ENCODE data around the gene EFCAB10. TPM values are rescaled to one million over a fixed set of nuclear protein-coding genes. Genes with fewer than 3 reads are reported as not detected.

Gene EFCAB10
- total RNA-seq, 1 donor from 2014 or later: 2.5 TPM

DNA sequence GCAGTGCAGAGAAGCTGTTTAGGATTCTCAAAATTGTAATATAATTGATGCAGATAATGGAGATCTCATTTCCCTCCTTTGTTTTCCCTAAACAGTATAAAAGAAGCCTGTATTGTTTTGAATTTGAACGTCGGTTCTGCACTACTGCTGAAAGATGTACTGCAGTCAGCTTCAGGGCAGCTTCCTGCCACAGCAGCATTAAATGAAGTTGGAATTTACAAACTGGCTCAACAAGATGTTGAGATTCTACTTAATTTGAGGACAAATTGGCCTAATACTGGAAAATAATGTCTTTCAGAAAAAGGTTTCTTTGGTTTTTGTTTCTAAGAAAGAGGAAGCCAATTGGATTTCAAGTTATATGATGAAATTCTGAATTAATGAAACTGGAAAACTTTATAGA is 14.3 kb downstream of the EFCAB10 start:
- TF ChIP-seq, protein P1, sequence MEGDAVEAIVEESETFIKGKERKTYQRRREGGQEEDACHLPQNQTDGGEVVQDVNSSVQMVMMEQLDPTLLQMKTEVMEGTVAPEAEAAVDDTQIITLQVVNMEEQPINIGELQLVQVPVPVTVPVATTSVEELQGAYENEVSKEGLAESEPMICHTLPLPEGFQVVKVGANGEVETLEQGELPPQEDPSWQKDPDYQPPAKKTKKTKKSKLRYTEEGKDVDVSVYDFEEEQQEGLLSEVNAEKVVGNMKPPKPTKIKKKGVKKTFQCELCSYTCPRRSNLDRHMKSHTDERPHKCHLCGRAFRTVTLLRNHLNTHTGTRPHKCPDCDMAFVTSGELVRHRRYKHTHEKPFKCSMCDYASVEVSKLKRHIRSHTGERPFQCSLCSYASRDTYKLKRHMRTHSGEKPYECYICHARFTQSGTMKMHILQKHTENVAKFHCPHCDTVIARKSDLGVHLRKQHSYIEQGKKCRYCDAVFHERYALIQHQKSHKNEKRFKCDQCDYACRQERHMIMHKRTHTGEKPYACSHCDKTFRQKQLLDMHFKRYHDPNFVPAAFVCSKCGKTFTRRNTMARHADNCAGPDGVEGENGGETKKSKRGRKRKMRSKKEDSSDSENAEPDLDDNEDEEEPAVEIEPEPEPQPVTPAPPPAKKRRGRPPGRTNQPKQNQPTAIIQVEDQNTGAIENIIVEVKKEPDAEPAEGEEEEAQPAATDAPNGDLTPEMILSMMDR (IDR thresholded peaks at IDR 0.05; ENCODE audit: insufficient read depth, low read length, poor library complexity, severe bottlenecking): no peak
- no peak for DNase-seq (ENCODE audit: low read depth)
- Histone ChIP-seq H3K4me3 (ENCODE audit: low read depth, low read length) (no peak overlapping the region), H3K36me3 (ENCODE audit: control insufficient read depth, insufficient read depth, low read length) (no peaks in the 10 kb centered on the region), H3K27me3 (ENCODE audit: control insufficient read depth, insufficient read depth, low read length) (no peaks in the 10 kb centered on the region)

DNA sequence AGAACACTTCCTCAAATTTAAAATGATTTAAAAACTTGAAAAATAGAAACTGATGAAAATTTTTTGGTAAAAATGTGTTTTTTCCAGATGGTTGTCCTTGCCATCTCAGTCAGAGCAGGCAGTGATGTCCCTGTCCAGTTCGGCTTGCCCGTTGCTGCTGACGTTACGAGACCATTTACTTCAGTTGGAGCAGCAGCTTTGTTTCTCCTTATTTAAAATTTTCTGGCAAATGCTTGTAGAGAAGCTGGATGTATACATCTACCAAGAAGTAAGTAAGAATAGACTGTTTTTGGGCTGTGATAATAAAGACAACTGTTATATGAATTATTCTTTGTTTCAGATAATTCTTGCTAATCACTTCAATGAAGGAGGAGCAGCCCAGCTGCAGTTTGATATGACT is 16.1 kb downstream of the EFCAB10 start:
- no peak overlapping the region for H3K4me3 ChIP-seq (ENCODE audit: low read depth, low read length)
- TF ChIP-seq, protein P1 (IDR thresholded peaks at IDR 0.05; ENCODE audit: insufficient read depth, low read length, poor library complexity, severe bottlenecking): no peak
- H3K36me3 ChIP-seq (ENCODE audit: control insufficient read depth, insufficient read depth, low read length): no peaks in the 10 kb centered on the region
- H3K27me3 ChIP-seq (ENCODE audit: control insufficient read depth, insufficient read depth, low read length): no peaks in the 10 kb centered on the region
- DNase-seq (ENCODE audit: low read depth): no peak

DNA sequence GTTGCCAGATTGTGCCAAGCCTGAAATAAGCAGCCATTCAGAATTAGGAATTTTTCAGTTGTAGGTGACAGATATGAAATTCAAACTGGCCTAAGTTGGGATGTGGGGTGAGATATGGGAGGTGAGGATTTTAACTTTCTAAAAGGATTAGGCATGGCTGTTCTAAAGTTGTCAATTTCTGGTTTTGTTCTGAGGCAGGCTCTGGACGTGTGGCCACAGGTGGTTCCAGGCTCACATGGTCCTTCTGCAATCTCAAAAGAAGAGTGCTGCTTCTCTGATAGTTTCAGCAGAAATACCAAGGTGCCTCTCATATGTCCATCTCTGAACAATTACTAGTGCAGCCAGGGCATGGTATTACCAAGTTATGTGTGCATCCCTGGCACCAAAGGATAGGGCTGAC is 21.4 kb downstream of the EFCAB10 start:
- TF ChIP-seq, protein P1 (IDR thresholded peaks at IDR 0.05; ENCODE audit: insufficient read depth, low read length, poor library complexity, severe bottlenecking): no peak

DNA sequence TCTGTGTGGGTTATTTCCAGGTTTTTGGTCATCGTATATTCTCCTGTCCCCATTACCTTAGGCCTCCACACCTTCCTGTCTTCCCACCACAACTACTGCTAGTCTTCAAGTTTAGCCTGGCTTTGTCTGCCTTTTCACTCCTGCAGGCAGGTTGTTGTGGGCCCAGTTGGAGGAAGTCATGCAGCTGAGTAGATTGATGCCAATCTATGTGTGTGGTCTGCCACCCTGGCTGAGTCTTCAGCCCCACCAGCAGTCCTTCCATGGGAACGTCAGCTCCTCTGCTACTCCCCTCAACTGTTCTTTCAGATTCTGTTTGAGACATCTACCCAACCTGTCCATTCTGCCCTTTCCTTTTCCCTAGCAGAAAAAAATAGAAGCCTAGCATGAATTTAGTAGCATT is 43.0 kb downstream of the EFCAB10 start:
- H3K36me3 ChIP-seq (ENCODE audit: control insufficient read depth, insufficient read depth, low read length): peaks cover 1% of the 10 kb centered on the region
- TF ChIP-seq, protein P1 (IDR thresholded peaks at IDR 0.05; ENCODE audit: insufficient read depth, low read length, poor library complexity, severe bottlenecking): no peak
- no peaks in the 10 kb centered on the region for H3K27me3 ChIP-seq (ENCODE audit: control insufficient read depth, insufficient read depth, low read length)

More for the DNA sequence above, 21.4 kb downstream of the EFCAB10 start:
- Histone ChIP-seq H3K4me3 (ENCODE audit: low read depth, low read length) (no peak overlapping the region), H3K27me3 (ENCODE audit: control insufficient read depth, insufficient read depth, low read length) (no peaks in the 10 kb centered on the region), H3K36me3 (ENCODE audit: control insufficient read depth, insufficient read depth, low read length) (peaks cover 2% of the 10 kb centered on the region)
- no peak for DNase-seq (ENCODE audit: low read depth)

DNA sequence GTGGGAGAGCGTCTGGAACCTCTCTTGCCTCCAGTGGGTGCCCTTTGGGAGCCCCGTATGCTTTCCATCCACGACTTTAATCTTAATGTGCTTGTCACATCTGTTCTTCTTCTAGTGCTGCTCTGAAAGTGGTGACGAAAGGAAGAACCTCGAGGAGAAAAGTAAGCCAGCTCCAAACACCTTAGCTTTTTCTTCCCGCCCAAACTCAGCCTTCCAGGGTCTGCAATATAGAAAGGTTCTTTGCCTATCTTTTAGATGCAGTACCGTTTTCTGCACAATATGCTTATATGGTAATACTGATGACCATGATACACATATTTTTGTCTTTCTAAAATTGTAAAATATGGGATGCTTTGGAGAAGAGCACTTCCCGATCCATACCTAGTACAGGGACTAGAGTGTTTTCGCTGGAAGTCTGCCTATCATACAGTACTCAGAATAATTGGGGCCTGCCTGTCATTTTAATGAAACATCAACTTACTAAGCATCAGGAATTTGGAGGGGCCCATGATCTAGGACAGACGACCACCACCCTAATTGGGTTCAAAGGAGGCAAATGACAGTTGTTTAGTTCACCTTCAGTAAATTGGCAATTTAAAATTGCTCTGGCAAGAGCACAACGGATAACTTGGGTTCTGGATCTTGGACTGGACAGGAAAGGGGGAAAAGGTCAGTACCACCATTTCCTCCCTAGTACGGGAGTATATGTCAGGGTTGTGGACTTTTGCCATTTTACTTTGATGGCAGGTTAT is 48.4 kb downstream of the EFCAB10 start:
- H3K27me3 ChIP-seq (ENCODE audit: control insufficient read depth, insufficient read depth, low read length): no peaks in the 10 kb centered on the region
- DNase-seq (ENCODE audit: low read depth): no peak
- TF ChIP-seq, protein P1 (IDR thresholded peaks at IDR 0.05; ENCODE audit: insufficient read depth, low read length, poor library complexity, severe bottlenecking): no peak
- no peaks in the 10 kb centered on the region for H3K36me3 ChIP-seq (ENCODE audit: control insufficient read depth, insufficient read depth, low read length)
- H3K4me3 ChIP-seq (ENCODE audit: low read depth, low read length): peak overlapping the region; percentile 100

More for the DNA sequence above, 43.0 kb downstream of the EFCAB10 start:
- no peak overlapping the region for H3K4me3 ChIP-seq (ENCODE audit: low read depth, low read length)
- no peak for DNase-seq (ENCODE audit: low read depth)

All from kidney epithelial cell (primary cell).